Measurements from ENCODE around the gene TBL1X. TPM values are rescaled to one million over a fixed set of nuclear protein-coding genes. Genes with fewer than 3 reads are reported as not detected.

Gene TBL1X
- total and polyA plus RNA-seq, 2 donors (not counting 1 experiment from before 2014, with no cell fraction given): 8.8 to 65.1 TPM

GRCh38 chrX:9501362-9501761 lies 36.5 kb downstream of the TBL1X start:
- Histone ChIP-seq H3K4me1 (ENCODE audit: control insufficient read depth in 2 of 2, insufficient read depth in 2 of 2, low read length in 2 of 2) (no peaks in the 10 kb centered on the region), H2AFZ (ENCODE audit: insufficient read depth, low read depth, low read length, poor library complexity, severe bottlenecking) (no peak overlapping the region), H3K9ac (ENCODE audit: low read length) (no peak overlapping the region), H3K4me3 (ENCODE audit: control extremely low read depth in 1 of 5, extremely low read depth in 1 of 5, insufficient read depth in 1 of 5, low read depth in 2 of 5, low read length in 4 of 5) (no peak overlapping the region), H3K36me3 (replicated peaks in 1 of 2; ENCODE audit: control extremely low read depth in 1 of 2, control insufficient read depth in 1 of 2, extremely low read depth in 1 of 2, insufficient read depth in 2 of 2, low read length in 1 of 2) (peaks cover 0 to 12% of the 10 kb centered on the region in 2 experiments), H4K20me1 (ENCODE audit: control insufficient read depth, insufficient read depth, low read length, poor library complexity, severe bottlenecking) (peaks cover 25% of the 10 kb centered on the region), H3K27me3 (replicated peaks in 1 of 4; ENCODE audit: control extremely low read depth in 1 of 4, control insufficient read depth in 3 of 4, insufficient read depth in 4 of 4, low read length in 3 of 4) (no peaks in the 10 kb centered on the region), H3K27ac (ENCODE audit: low read length in 2 of 2) (no peak overlapping the region), H3K4me2 (replicated peaks; ENCODE audit: low read depth, low read length, poor library complexity, severe bottlenecking) (no peak overlapping the region), H3K9me3 (ENCODE audit: control extremely low read depth in 1 of 3, control insufficient read depth in 2 of 3, insufficient read depth in 1 of 3, low read length in 2 of 3) (no peaks in the 10 kb centered on the region), H3K79me2 (ENCODE audit: control insufficient read depth, insufficient read depth, low read length) (peaks cover 26% of the 10 kb centered on the region)
- peaks cover 19% of the 10 kb centered on the region for H3K4me1 Mint-ChIP-seq
- DNase-seq: peak; percentile 10
- no peak overlapping the region for H3K27ac Mint-ChIP-seq
- ChIA-PET CTCF (interaction anchor here (1.9 kb wide), 1 partner anchor 38 kb away, joined by 7 read pairs; no protein-coding TSS in a partner anchor), POLR2A (no interaction called here)
- no peak for ATAC-seq (ENCODE audit: low read depth)
- intact Hi-C loops (cut with micrococcal nuclease): no loop called here
- no peak overlapping the region for H3K4me3 Mint-ChIP-seq
- 92% methylated on average over 2 of the region's 2 CpGs for WGBS (ENCODE audit: insufficient coverage)
- H3K27me3 Mint-ChIP-seq: no peaks in the 10 kb centered on the region
- no peaks in the 10 kb centered on the region for H3K9me3 Mint-ChIP-seq (ENCODE audit: insufficient read depth)
- no peak for TF ChIP-seq EZH2 (IDR thresholded peaks at IDR 0.05; ENCODE audit: borderline replicate concordance, insufficient read depth, low read depth, low read length, poor library complexity, severe bottlenecking)
- TF ChIP-seq CTCF (IDR thresholded peaks at IDR 0.05): no peak

- no peak overlapping the region for H3K27ac Mint-ChIP-seq
- H3K27me3 ChIP-seq (replicated peaks in 1 of 4; ENCODE audit: control extremely low read depth in 1 of 4, control insufficient read depth in 3 of 4, insufficient read depth in 4 of 4, low read length in 3 of 4): no peaks in the 10 kb centered on the region
- H3K79me2 ChIP-seq (ENCODE audit: control insufficient read depth, insufficient read depth, low read length): peaks cover 14% of the 10 kb centered on the region
- ChIA-PET CTCF (no interaction called here), POLR2A (no interaction called here)
- H3K27me3 Mint-ChIP-seq: no peaks in the 10 kb centered on the region
- no peak overlapping the region for H2AFZ ChIP-seq (ENCODE audit: insufficient read depth, low read depth, low read length, poor library complexity, severe bottlenecking)
- H4K20me1 ChIP-seq (ENCODE audit: control insufficient read depth, insufficient read depth, low read length, poor library complexity, severe bottlenecking): peaks cover 17% of the 10 kb centered on the region
- H3K4me3 Mint-ChIP-seq: no peak overlapping the region
- no peaks in the 10 kb centered on the region for H3K9me3 Mint-ChIP-seq (ENCODE audit: insufficient read depth)
- no peak for DNase-seq
- no peak overlapping the region for H3K4me2 ChIP-seq (replicated peaks; ENCODE audit: low read depth, low read length, poor library complexity, severe bottlenecking)
- no peak overlapping the region for H3K4me3 ChIP-seq (ENCODE audit: control extremely low read depth in 1 of 5, extremely low read depth in 1 of 5, insufficient read depth in 1 of 5, low read depth in 2 of 5, low read length in 4 of 5)
- H3K9ac ChIP-seq (ENCODE audit: low read length): no peak overlapping the region
- TF ChIP-seq EZH2 (IDR thresholded peaks at IDR 0.05; ENCODE audit: borderline replicate concordance, insufficient read depth, low read depth, low read length, poor library complexity, severe bottlenecking): no peak
- peaks cover 0 to 12% of the 10 kb centered on the region in 2 experiments for H3K36me3 ChIP-seq (replicated peaks in 1 of 2; ENCODE audit: control extremely low read depth in 1 of 2, control insufficient read depth in 1 of 2, extremely low read depth in 1 of 2, insufficient read depth in 2 of 2, low read length in 1 of 2)
- no peaks in the 10 kb centered on the region for H3K4me1 ChIP-seq (ENCODE audit: control insufficient read depth in 2 of 2, insufficient read depth in 2 of 2, low read length in 2 of 2)
- intact Hi-C loops (cut with micrococcal nuclease): no loop called here
- no peaks in the 10 kb centered on the region for H3K9me3 ChIP-seq (ENCODE audit: control extremely low read depth in 1 of 3, control insufficient read depth in 2 of 3, insufficient read depth in 1 of 3, low read length in 2 of 3)
- WGBS (ENCODE audit: insufficient coverage): 86% methylated on average over 3 of the region's 8 CpGs
- no peak overlapping the region for H3K27ac ChIP-seq (ENCODE audit: low read length in 2 of 2)
- H3K4me1 Mint-ChIP-seq: peaks cover 18% of the 10 kb centered on the region
- ATAC-seq (ENCODE audit: low read depth): no peak
Measured at GRCh38 chrX:9503261-9503660, 38.4 kb downstream of the TBL1X start.

All from B cell (primary cell).